A673 (cell line): ENCODE data around the gene FOXP2. TPM values are rescaled to one million over a fixed set of nuclear protein-coding genes. Genes with fewer than 3 reads are reported as not detected.

Experiments used
- BruUV-seq: library from RNA; stranded (reverse); fragments of 400-500 nt; replicated peaks from 2 replicates; lab custom pipeline; 2021; lab: Mats Ljungman, UMichigan
- CTCF ChIA-PET: fragments of 300-600 bp; sonication (Branson Sonifier 250); formaldehyde crosslinking; loops from one replicate; lab custom pipeline; 2022; ENCODE audit warnings: antibody characterized with exemption; lab: Charles Lee
- POLR2A ChIA-PET: fragments of 300-600 bp; sonication (Branson Sonifier 250); formaldehyde crosslinking; loops from one replicate; lab custom pipeline; 2022; ENCODE audit warnings: antibody characterized with exemption; ENCODE audit not compliant: low non-redundant PET; lab: Charles Lee
- DNase-seq: peaks from one replicate; pipeline ENCODE4 v3.0.0-alpha.2; 2015; ENCODE audit warnings: low spot score
- H3K27ac ChIP-seq: fragments of 200-600 bp; sonication (generic); 2 replicates; pipeline ENCODE4 v1.5.1; 2016; ENCODE audit warnings: mixed run types, low read depth, mild to moderate bottlenecking, mixed read lengths, antibody characterized with exemption, low read length; ENCODE audit not compliant: poor library complexity, severe bottlenecking
- H3K27me3 ChIP-seq: fragments of 200-600 bp; sonication (generic); replicated peaks from 2 replicates; pipeline ENCODE4 v1.6.1; 2017; ENCODE audit warnings: mixed run types, low read depth, mild to moderate bottlenecking, mixed read lengths, antibody characterized with exemption, low read length; ENCODE audit not compliant: insufficient read depth, poor library complexity
- H3K36me3 ChIP-seq: fragments of 200-600 bp; sonication (generic); 2 replicates; pipeline ENCODE4 v1.6.1; 2016; ENCODE audit warnings: mixed run types, mild to moderate bottlenecking, mixed read lengths, antibody characterized with exemption, low read length; ENCODE audit not compliant: insufficient read depth, poor library complexity, severe bottlenecking
- H3K4me1 ChIP-seq: fragments of 200-600 bp; sonication (generic); 2 replicates; pipeline ENCODE4 v1.6.1; 2017; ENCODE audit warnings: mixed run types, mild to moderate bottlenecking, mixed read lengths, antibody characterized with exemption, low read length; ENCODE audit not compliant: insufficient read depth, poor library complexity, severe bottlenecking
- H3K4me3 ChIP-seq: fragments of 200-600 bp; sonication (generic); 2 replicates; pipeline ENCODE4 v1.5.1; 2016; ENCODE audit warnings: low read depth, mixed run types, mild to moderate bottlenecking, mixed read lengths, low read length; ENCODE audit not compliant: poor library complexity, severe bottlenecking
- H3K9me3 ChIP-seq: fragments of 200-600 bp; sonication (generic); 2 replicates; pipeline ENCODE4 v1.6.1; 2016; ENCODE audit warnings: mixed run types, low read depth, mild to moderate bottlenecking, mixed read lengths, antibody characterized with exemption, low read length; ENCODE audit not compliant: poor library complexity, severe bottlenecking
- EZH2 ChIP-seq: fragments of 200-600 bp; sonication (generic); IDR thresholded peaks from 2 replicates; pipeline ENCODE4 v1.6.1; 2017; ENCODE audit warnings: borderline replicate concordance, low read depth, mild to moderate bottlenecking, mixed read lengths, antibody characterized with exemption, low read length; ENCODE audit not compliant: poor library complexity, severe bottlenecking
- intact Hi-C: fragments of 100-400 bp; cut with micrococcal nuclease; formaldehyde crosslinking; loops from one replicate; pipeline ENCODE4 v1.10.0; 2022; ENCODE audit not compliant: unreplicated experiment
- total RNA-seq: library from RNA; stranded (reverse); gene quantifications from 2 replicates; pipeline ENCODE4 v1.2.3, GENCODE V29; 2021
- TF ChIP-seq, protein P1 (sequence below): fragments of 300-800, 200-600 bp; sonication (generic); conservative IDR thresholded peaks from 2 replicates; pipeline ENCODE4 v1.5.1; 2017; ENCODE audit warnings: low read depth, mild to moderate bottlenecking, antibody characterized with exemption, low read length, moderate library complexity, mixed read lengths

The FOXP2 gene
- total RNA-seq, 1 experiment from 2014 or later, result not detected

DNA sequence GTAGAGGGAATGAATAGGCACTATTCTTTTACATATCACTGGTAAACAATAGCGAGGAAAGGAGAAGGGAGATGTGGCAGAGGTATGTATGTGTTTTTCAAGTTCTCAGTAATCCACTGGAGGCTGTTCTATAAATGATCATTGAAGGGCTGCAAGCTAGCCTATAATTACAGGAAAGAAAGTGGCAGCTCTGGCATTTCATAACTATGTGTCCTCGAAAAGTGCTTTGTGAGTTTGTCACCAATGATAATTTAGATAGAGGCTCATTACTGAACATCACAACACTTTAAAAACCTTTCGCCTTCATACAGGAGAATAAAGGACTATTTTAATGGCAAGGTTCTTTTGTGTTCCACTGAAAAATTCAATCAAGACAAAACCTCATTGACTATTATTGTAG is 235.1 kb downstream of the FOXP2 start:
- DNase-seq, result no peak
- Histone ChIP-seq H3K9me3 (no peaks in the 10 kb centered on the region), H3K36me3 (no peaks in the 10 kb centered on the region), H3K27ac (no peak overlapping the region), H3K27me3 (peaks cover 17% of the 10 kb centered on the region), H3K4me1 (no peaks in the 10 kb centered on the region), H3K4me3 (no peak overlapping the region)
- no TSS peak for BruUV-seq
- ChIA-PET CTCF (no interaction called here), POLR2A (no interaction called here)
- intact Hi-C loops, result no loop called here
- TF ChIP-seq, protein P1, sequence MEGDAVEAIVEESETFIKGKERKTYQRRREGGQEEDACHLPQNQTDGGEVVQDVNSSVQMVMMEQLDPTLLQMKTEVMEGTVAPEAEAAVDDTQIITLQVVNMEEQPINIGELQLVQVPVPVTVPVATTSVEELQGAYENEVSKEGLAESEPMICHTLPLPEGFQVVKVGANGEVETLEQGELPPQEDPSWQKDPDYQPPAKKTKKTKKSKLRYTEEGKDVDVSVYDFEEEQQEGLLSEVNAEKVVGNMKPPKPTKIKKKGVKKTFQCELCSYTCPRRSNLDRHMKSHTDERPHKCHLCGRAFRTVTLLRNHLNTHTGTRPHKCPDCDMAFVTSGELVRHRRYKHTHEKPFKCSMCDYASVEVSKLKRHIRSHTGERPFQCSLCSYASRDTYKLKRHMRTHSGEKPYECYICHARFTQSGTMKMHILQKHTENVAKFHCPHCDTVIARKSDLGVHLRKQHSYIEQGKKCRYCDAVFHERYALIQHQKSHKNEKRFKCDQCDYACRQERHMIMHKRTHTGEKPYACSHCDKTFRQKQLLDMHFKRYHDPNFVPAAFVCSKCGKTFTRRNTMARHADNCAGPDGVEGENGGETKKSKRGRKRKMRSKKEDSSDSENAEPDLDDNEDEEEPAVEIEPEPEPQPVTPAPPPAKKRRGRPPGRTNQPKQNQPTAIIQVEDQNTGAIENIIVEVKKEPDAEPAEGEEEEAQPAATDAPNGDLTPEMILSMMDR, result no peak
- no peak for TF ChIP-seq EZH2

DNA sequence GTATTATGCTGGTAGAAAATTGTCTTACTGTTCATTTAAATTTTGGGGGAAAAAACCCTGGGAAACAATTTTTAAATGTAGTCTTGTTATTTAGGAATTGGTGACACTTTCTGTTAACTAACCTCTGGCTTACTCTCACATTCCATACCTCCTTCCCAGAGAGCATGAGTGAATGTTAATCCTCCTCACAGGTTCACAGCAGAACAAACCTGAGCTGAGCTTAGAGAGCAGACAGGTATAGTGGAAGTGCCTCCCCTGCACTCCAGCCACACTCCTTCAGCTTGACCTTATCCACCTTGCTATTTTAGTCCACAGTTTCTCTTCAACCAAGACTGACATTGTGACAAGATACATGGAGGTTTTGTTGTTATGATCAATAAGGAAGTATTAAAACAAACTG is 235.9 kb downstream of the FOXP2 start:
- TF ChIP-seq EZH2, result no peak
- TF ChIP-seq, protein P1, result no peak
- Histone ChIP-seq H3K4me3 (no peak overlapping the region), H3K9me3 (no peaks in the 10 kb centered on the region), H3K27me3 (peaks cover 17% of the 10 kb centered on the region), H3K36me3 (no peaks in the 10 kb centered on the region), H3K27ac (no peak overlapping the region), H3K4me1 (no peaks in the 10 kb centered on the region)
- no TSS peak for BruUV-seq
- intact Hi-C loops, result no loop called here
- ChIA-PET CTCF (no interaction called here), POLR2A (no interaction called here)
- DNase-seq, result no peak

DNA sequence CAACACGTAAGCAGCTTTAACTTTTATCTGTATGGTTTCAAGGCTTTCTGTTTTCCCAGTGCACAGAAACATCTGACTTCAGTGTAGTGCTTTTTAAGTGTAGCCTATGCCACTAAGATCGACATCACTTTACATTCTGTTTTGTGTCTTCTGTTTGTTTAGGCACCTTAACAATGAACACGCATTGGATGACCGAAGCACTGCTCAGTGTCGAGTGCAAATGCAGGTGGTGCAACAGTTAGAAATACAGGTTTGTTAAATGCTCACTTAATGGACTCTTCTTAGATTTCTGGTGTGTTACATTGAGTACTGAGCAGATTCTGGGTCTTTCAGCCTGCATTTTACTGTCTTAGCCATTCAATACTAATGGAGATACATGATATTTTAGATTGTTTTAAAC is 237.4 kb downstream of the FOXP2 start:
- Histone ChIP-seq H3K27ac (no peak overlapping the region), H3K4me3 (no peak overlapping the region), H3K4me1 (peaks cover 4% of the 10 kb centered on the region), H3K27me3 (peaks cover 4% of the 10 kb centered on the region), H3K36me3 (no peaks in the 10 kb centered on the region), H3K9me3 (no peaks in the 10 kb centered on the region)
- no peak for DNase-seq
- POLR2A ChIA-PET, result no interaction called here
- CTCF ChIA-PET, result no interaction called here
- intact Hi-C loops, result no loop called here
- no TSS peak for BruUV-seq
- TF ChIP-seq EZH2, result no peak

DNA sequence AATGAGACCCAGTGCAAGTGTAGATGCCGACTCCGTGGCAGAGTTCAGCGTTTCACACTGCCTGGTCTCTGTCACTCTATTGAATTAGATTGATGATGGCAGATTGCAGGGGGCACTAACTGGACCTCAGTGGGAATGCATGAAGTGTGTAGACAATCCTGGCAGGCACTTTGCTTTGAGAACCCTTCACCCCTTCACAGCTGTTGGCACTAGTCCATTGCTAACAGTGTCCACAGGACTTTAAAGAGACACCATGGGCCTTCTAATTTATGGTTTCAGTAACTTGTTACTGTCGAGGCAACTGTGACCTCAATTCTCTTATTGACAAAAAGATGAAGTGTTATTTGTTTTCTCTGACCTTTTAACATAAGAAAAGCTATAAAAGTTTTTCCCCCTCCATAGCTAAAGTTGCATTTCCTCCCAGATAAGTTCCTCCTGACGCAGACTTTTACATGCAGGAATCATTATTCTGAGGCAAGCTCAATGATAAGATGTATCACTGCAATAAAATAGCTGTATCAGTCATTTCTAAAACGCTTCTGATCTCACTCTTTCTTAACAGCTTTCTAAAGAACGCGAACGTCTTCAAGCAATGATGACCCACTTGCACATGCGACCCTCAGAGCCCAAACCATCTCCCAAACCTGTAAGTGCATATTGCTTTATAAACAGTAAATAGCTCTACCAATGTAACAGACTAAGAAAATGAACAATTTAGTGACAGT is 238.9 kb downstream of the FOXP2 start:
- intact Hi-C loops, result no loop called here
- Histone ChIP-seq H3K27me3 (peaks cover 4% of the 10 kb centered on the region), H3K4me1 (peaks cover 4% of the 10 kb centered on the region), H3K27ac (no peak overlapping the region), H3K9me3 (no peaks in the 10 kb centered on the region), H3K36me3 (no peaks in the 10 kb centered on the region), H3K4me3 (no peak overlapping the region)
- DNase-seq, result no peak
- ChIA-PET CTCF (no interaction called here), POLR2A (no interaction called here)
- no TSS peak for BruUV-seq
- TF ChIP-seq EZH2, result no peak
- TF ChIP-seq, protein P1, result no peak
